Measurements from ENCODE around the gene TRIM8.

TRIM8 gene

DNA sequence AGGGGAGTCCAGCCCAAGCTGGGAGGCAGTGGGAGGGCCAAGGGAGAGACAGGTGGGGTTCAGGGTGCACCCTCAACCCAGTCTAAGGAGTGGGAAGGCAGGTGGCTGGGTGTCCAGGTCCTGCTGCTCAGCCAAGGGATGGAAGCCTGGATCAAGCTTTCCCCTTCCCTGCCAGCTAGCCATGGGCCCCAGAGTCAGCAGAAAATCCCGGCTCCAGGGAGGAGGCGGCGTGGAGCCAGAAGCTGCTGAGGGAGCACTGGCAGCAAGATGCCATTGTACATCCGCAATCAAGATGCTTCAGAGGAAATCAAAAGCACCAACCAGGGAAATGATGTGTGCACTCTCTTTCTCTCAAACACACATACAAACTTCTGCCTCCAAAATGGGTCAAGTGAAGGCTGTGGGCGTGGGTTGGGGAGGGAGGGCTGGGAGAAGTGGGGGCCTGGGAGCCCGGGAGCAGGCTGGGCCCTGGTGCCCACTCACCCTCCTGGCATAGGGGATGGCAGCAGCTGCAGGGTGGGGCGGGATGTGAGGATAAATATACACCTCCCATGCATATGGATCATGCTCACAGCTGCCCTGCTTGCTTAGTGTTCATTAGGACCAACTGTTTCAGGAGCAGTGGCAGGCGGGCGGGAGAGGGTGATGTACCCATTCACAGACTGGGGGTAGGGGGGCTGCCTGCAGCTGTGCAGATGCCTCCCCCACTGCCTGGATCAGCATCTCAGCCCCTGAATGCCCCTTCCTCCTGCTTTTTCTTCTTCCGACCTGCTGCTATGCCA is 24.2 kb downstream of the TRIM8 start:
- Histone ChIP-seq H3K79me2 (ENCODE audit: control insufficient read depth, low read length) (no peaks in the 10 kb centered on the region), H3K4me3 (ENCODE audit: low read length) (no peak overlapping the region), H4K20me1 (ENCODE audit: control insufficient read depth, insufficient read depth, low read depth, low read length) (no peaks in the 10 kb centered on the region), H3K9me2 (replicated peaks; ENCODE audit: control insufficient read depth, low read length) (no peaks in the 10 kb centered on the region), H3K4me1 (ENCODE audit: control insufficient read depth, low read length) (peaks cover 3% of the 10 kb centered on the region), H3K4me2 (ENCODE audit: low read length) (no peak overlapping the region), H3F3A (ENCODE audit: control insufficient read depth, insufficient read depth) (0 out of 2 replicates have a peak, but pooled peaks cover 4% of the 10 kb centered on the region), H3K27ac (ENCODE audit: low read depth, low read length) (no peak overlapping the region), H3K36me3 (ENCODE audit: control insufficient read depth, low read length) (no peaks in the 10 kb centered on the region), H3K9me3 (ENCODE audit: control insufficient read depth, insufficient read depth, low read length) (no peaks in the 10 kb centered on the region), H3K27me3 (ENCODE audit: control insufficient read depth, low read length) (no peaks in the 10 kb centered on the region)
- no peak for TF ChIP-seq EZH2phosphoT487 (IDR thresholded peaks at IDR 0.05; ENCODE audit: borderline replicate concordance, low read length)
- TF ChIP-seq CTCF (IDR thresholded peaks at IDR 0.05; ENCODE audit: low read depth, low read length, poor library complexity, severe bottlenecking), result no peak

DNA sequence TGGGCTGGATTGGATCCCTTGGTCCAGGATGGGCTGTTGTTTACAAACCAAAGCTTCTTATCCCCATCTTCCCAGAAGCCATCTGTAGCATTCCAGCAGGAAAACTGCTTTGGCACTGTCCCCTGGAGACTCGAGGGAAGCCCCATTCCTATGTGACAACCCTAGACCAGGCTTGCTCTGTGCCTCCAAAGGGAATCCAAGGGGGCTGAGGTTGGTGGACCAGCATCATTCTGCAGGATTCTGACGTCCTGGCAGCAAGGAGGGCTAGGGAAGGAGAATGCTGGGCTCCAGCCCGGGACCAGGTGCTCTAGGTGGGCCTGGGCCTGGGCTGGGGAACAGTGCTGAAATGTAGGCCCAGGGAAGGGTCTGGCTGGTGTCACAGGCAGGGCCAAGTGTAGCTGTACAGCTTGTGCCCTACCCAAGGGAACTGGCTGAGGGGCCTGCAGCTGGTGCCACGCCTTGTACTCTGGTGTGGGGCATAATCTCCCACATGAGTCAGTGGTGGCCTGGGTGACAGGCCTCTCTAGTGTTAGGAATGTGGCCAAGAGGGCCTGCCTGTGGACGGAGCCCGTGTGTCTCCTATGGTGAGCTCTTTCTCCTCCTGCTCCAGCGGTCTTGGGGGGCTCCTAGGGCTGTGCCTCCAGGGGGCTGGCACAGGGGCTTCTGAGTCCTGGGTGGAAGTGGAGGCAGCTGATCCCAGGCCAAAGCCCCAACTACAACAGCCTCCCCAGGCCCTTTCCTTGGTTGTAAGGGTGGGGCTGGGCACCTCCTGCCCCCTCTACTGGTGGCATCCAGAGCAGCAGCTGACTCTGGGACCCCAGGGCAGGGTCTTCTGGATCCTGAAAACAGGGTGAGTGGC is 25.2 kb downstream of the TRIM8 start:
- Histone ChIP-seq H3K36me3 (ENCODE audit: control insufficient read depth, low read length) (no peaks in the 10 kb centered on the region), H3K9me3 (ENCODE audit: control insufficient read depth, insufficient read depth, low read length) (no peaks in the 10 kb centered on the region), H4K20me1 (ENCODE audit: control insufficient read depth, insufficient read depth, low read depth, low read length) (no peaks in the 10 kb centered on the region), H3K79me2 (ENCODE audit: control insufficient read depth, low read length) (no peaks in the 10 kb centered on the region), H3K4me1 (ENCODE audit: control insufficient read depth, low read length) (peaks cover 10% of the 10 kb centered on the region), H3F3A (ENCODE audit: control insufficient read depth, insufficient read depth) (0 out of 2 replicates have a peak, but pooled peaks cover 3% of the 10 kb centered on the region), H3K9me2 (replicated peaks; ENCODE audit: control insufficient read depth, low read length) (no peaks in the 10 kb centered on the region), H3K27ac (ENCODE audit: low read depth, low read length) (no peak overlapping the region), H3K4me3 (ENCODE audit: low read length) (no peak overlapping the region), H3K27me3 (ENCODE audit: control insufficient read depth, low read length) (no peaks in the 10 kb centered on the region), H3K4me2 (ENCODE audit: low read length) (no peak overlapping the region)
- TF ChIP-seq EZH2phosphoT487 (IDR thresholded peaks at IDR 0.05; ENCODE audit: borderline replicate concordance, low read length), result no peak
- peak; percentile 80 for TF ChIP-seq CTCF (IDR thresholded peaks at IDR 0.05; ENCODE audit: low read depth, low read length, poor library complexity, severe bottlenecking)

GRCh38 chr10:102670065-102670670 is 25.9 kb downstream of the TRIM8 start:
- no peak overlapping the region for H3K4me2 ChIP-seq (ENCODE audit: low read length)
- no peaks in the 10 kb centered on the region for H3K36me3 ChIP-seq (ENCODE audit: control insufficient read depth, low read length)
- no peak overlapping the region for H3K27ac ChIP-seq (ENCODE audit: low read depth, low read length)
- no peaks in the 10 kb centered on the region for H3K27me3 ChIP-seq (ENCODE audit: control insufficient read depth, low read length)
- no peaks in the 10 kb centered on the region for H3K79me2 ChIP-seq (ENCODE audit: control insufficient read depth, low read length)
- peaks cover 17% of the 10 kb centered on the region for H3K4me1 ChIP-seq (ENCODE audit: control insufficient read depth, low read length)
- no peaks in the 10 kb centered on the region for H4K20me1 ChIP-seq (ENCODE audit: control insufficient read depth, insufficient read depth, low read depth, low read length)
- H3K4me3 ChIP-seq (ENCODE audit: low read length), result no peak overlapping the region
- no peaks in the 10 kb centered on the region for H3K9me2 ChIP-seq (replicated peaks; ENCODE audit: control insufficient read depth, low read length)
- TF ChIP-seq EZH2phosphoT487 (IDR thresholded peaks at IDR 0.05; ENCODE audit: borderline replicate concordance, low read length) (no peak), CTCF (IDR thresholded peaks at IDR 0.05; ENCODE audit: low read depth, low read length, poor library complexity, severe bottlenecking) (peak; percentile 8)
- H3F3A ChIP-seq (ENCODE audit: control insufficient read depth, insufficient read depth), result no peaks in the 10 kb centered on the region
- H3K9me3 ChIP-seq (ENCODE audit: control insufficient read depth, insufficient read depth, low read length), result no peaks in the 10 kb centered on the region
